Measurements from ENCODE around the gene DOCK4.

The DOCK4 gene

GRCh38 chr7:112252691-112253090 is 46.5 kb upstream of the DOCK4 start:
- TF ChIP-seq EGR1 (IDR thresholded peaks at IDR 0.05): no peak
- TF ChIP-seq CEBPB (IDR thresholded peaks at IDR 0.05): no peak
- TF ChIP-seq, protein P1, sequence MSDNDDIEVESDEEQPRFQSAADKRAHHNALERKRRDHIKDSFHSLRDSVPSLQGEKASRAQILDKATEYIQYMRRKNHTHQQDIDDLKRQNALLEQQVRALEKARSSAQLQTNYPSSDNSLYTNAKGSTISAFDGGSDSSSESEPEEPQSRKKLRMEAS (IDR thresholded peaks at IDR 0.05): no peak
- no peak for TF ChIP-seq REST (IDR thresholded peaks at IDR 0.05; ENCODE audit: low read depth)
- no peak for TF ChIP-seq RAD21 (IDR thresholded peaks at IDR 0.05; ENCODE audit: low read depth)
- no peak for TF ChIP-seq YY1 (IDR thresholded peaks at IDR 0.05; ENCODE audit: low read depth)
- no peak for TF ChIP-seq EP300 (IDR thresholded peaks at IDR 0.05; ENCODE audit: borderline replicate concordance)
- TF ChIP-seq CREB1 (IDR thresholded peaks at IDR 0.05; ENCODE audit: low read depth): no peak
- no peak for TF ChIP-seq NFIC (IDR thresholded peaks at IDR 0.05)
- TF ChIP-seq TAF1 (IDR thresholded peaks at IDR 0.05; ENCODE audit: low read depth): no peak
- TF ChIP-seq USF1 (IDR thresholded peaks at IDR 0.05): no peak

DNA sequence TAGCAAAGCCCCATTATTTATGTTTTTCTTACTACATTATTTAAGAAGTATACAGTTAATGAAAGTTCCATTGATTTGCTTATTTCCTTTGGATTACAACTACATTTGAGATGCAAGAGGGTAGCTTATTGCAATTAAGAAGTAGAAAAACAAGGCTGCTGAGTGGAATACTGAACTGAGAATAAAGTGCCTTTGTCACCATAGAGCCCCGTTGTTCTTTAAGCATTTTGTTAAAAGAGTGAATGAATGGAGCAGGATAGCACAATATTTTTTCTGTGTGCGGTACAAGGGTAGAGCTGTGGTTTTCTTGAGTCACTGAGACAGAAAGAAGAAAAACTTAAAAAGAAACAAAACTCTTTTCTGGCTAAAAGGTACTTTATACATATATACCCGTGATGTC is 45.9 kb upstream of the DOCK4 start:
- TF ChIP-seq TEAD4 (IDR thresholded peaks at IDR 0.05) (no peak), RAD21 (IDR thresholded peaks at IDR 0.05; ENCODE audit: low read depth) (no peak), FOXM1 (IDR thresholded peaks at IDR 0.05; ENCODE audit: borderline replicate concordance, low read depth) (no peak), YY1 (IDR thresholded peaks at IDR 0.05; ENCODE audit: low read depth) (no peak), NFIC (IDR thresholded peaks at IDR 0.05) (no peak), CREB1 (IDR thresholded peaks at IDR 0.05; ENCODE audit: low read depth) (no peak), ZBTB7A (IDR thresholded peaks at IDR 0.05; ENCODE audit: low read depth) (no peak), USF1 (IDR thresholded peaks at IDR 0.05) (no peak), TCF12 (IDR thresholded peaks at IDR 0.05; ENCODE audit: low read depth) (no peak), REST (IDR thresholded peaks at IDR 0.05; ENCODE audit: low read depth) (no peak), EGR1 (IDR thresholded peaks at IDR 0.05) (no peak), EP300 (IDR thresholded peaks at IDR 0.05; ENCODE audit: borderline replicate concordance) (no peak), TAF1 (IDR thresholded peaks at IDR 0.05; ENCODE audit: low read depth) (no peak), CEBPB (IDR thresholded peaks at IDR 0.05) (no peak)
- TF ChIP-seq, protein P1 (IDR thresholded peaks at IDR 0.05): no peak

- no peak for TF ChIP-seq EP300 (IDR thresholded peaks at IDR 0.05; ENCODE audit: borderline replicate concordance)
- TF ChIP-seq RAD21 (IDR thresholded peaks at IDR 0.05; ENCODE audit: low read depth): no peak
- TF ChIP-seq, protein P1 (IDR thresholded peaks at IDR 0.05): no peak
- no peak for TF ChIP-seq NFIC (IDR thresholded peaks at IDR 0.05)
- no peak for TF ChIP-seq ZBTB7A (IDR thresholded peaks at IDR 0.05; ENCODE audit: low read depth)
- no peak for TF ChIP-seq EGR1 (IDR thresholded peaks at IDR 0.05)
Measured at GRCh38 chr7:112248598-112248997, 42.4 kb upstream of the DOCK4 start.

- TF ChIP-seq TAF1 (IDR thresholded peaks at IDR 0.05; ENCODE audit: low read depth): no peak
- TF ChIP-seq NFIC (IDR thresholded peaks at IDR 0.05): no peak
Measured at GRCh38 chr7:112238852-112239610, 32.8 kb upstream of the DOCK4 start.

DNA sequence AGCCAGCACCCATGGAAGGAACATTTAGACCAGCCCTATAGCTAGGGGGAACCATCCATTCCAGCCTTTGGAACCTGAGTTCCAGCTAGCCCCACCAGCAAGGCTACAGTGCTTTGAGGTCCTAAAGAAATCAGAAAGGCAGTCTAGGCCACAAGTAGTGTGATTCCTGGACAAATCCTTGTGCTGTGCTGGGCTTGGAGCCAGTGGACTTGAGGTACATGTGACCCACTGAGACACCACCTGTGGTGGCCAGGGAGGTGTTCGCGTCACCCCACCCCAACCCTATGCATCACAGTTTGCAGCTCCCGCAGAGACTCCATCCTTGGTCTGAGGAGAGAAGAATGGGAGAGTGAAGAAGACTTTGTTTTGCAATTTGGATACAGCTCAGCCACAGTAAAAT is 32.1 kb upstream of the DOCK4 start:
- no peak for TF ChIP-seq CREB1 (IDR thresholded peaks at IDR 0.05; ENCODE audit: low read depth)
- no peak for TF ChIP-seq USF1 (IDR thresholded peaks at IDR 0.05)
- no peak for TF ChIP-seq EGR1 (IDR thresholded peaks at IDR 0.05)
- no peak for TF ChIP-seq NFIC (IDR thresholded peaks at IDR 0.05)
- no peak for TF ChIP-seq FOXM1 (IDR thresholded peaks at IDR 0.05; ENCODE audit: borderline replicate concordance, low read depth)
- no peak for TF ChIP-seq REST (IDR thresholded peaks at IDR 0.05; ENCODE audit: low read depth)
- TF ChIP-seq, protein P1 (IDR thresholded peaks at IDR 0.05): no peak
